ENCODE data around the gene CCDC47.

The CCDC47 gene

DNA sequence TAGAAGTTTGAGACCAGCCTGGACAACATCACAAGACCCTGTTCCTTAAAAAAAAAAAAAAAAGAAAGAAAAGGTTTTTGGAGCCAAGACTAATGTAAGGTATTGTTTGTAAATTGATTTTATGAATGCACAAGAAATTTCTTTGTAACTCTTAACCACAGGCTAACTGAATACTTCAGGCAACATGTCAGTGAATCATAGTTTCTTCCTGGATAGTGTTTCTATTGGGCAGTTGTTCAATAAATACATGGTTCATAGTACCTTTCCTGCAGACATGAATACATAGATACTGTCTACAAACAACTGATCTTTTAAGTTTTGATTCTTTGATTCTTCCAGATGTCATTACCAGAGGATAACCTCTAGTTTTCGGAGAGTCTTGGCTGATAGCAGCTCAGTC is 12.2 kb upstream of the CCDC47 start:
- DNase-seq (ENCODE audit: low spot score) = no peak

DNA sequence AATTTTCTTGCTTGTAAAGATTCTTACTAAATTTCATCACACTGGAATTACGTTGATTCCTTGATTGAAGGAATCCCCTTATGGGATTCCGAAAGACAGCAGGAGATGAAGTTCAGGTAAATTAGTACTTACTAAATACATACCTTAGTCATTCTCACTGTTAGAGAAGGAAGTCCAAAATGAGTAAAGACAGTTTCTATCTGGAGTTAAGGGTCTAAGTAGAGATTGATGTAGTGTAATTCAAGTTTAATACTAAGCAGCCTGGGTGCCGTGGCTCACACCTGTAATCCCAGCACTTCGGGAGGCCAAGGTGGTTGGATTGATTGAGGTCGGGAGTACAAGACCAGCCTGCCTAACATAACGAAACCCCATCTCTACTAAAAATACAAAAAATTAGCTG is 10.1 kb upstream of the CCDC47 start:
- no peak for DNase-seq (ENCODE audit: low spot score)

DNA sequence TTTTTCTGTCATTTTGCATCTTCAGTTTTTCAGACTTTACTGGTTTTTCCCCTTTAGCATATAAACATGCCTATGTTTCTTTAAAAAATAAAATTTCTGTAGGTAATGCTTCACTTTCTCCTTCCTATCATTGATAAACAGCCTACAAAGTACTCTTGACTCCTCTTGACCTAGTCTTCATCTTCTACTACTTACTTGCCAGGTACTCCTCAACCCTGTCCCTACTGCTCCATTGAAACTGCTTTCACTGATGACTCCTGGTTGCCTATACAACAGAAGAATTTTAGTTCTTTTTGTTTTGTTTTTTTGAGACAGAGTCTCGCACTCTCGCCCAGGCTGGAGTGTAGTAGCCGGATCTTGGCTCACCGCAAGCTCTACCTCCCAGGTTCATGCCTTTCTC is 7.5 kb upstream of the CCDC47 start:
- DNase-seq (ENCODE audit: low spot score) = no peak

DNA sequence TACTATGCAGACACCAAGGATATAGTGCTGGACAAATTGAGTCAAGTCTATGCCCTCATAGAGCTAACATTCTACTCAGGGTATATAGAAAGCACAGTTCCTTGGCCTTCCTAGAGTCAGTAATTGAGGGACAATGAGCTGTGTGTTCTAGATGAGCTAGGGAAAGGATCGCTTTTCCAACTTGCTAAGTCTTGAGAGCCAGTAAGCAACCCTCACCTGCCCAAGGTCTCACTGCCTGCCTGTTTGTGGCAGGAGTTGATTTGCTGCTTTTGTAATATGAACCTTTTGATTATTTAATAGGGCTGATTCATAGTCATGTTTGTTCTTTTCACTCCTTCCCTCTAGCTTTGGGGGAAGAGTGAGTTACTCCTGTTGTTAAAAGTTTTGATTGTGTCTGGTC is 7.1 kb upstream of the CCDC47 start:
- no peak for DNase-seq (ENCODE audit: low spot score)

DNA sequence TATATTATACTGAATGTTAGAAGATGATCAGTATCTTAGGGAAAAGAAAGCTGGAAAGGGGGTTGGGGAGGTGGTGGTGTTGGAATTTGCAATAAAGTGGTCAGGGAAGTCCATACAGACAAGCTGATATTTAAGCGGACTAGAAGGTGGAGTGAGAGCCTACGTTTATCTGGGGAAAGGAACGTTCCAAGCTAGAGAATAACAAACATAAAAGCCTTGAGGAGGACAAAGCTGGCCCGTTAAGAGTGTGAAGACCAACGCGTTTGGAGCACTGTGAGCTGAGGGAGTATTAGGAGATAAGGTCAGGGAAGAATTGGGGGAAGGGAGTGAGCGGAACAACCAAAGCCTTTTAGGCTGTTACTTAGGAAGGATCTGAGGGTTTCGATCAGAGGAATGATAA is 2.0 kb upstream of the CCDC47 start:
- no peak for DNase-seq (ENCODE audit: low spot score)

DNA sequence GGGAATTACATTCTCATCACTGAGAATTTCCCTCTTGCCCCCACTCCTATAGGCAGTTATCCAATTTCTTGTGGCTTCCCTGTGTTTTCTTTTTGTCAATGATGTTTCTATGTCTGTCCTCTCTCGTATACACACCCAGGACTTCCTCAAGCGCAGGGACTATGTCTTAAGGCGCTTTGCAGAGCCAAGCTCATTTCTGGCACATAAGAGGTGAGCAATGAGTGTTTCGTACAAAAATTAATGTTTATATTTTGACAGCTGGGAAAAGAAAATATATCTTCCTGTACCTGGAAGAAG is 1.5 kb upstream of the CCDC47 start:
- DNase-seq (ENCODE audit: low spot score) = no peak

DNA sequence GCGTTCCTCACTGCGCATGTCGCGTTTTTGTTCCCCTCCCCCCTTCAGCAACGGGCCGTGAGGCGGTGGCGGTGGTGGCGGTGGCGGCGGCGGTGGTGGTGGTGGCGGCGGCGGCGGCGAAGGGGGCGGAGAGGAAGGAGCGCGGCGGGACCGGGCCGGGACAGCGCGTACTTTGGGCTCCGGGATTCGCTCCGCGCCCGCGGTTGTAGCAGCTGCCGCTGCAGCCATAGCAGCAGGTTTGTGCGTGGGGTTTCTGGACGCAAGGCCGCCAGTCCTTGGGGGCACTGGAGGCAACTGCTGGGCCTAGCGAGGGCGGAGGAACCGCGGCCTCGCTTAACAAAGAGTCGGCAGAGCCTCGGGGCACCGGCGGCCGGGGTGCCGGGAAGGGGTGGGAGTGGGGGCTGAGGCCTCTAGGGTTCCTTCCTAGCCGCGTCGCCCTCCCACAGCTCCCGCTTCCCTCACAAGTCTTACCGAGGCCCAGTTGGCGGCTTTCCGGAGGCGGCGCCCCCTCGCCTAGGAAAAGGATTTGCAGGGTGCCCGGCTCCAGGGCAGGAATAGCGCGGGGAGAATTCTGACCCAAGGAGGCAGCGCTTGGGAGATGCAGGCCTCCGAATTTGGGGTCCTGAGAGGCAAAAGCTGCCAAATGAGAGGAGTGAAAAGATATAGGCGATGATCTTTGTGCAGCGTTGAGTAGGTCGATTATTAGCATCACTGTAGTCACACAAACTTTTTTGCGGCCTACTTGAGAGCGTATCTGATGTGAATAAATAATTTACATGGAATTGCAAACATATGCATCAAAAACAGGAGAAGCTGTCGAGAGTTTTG is 958 bp upstream of the CCDC47 start, which contains the start of gene DDX42:
DDX42 (plus strand) TSS at position 30 of the 828 bp plus-strand sequence. CDS start 12,880 bp downstream, outside the sequence.
- DNase-seq (ENCODE audit: low spot score) = peak; percentile 19

DNA sequence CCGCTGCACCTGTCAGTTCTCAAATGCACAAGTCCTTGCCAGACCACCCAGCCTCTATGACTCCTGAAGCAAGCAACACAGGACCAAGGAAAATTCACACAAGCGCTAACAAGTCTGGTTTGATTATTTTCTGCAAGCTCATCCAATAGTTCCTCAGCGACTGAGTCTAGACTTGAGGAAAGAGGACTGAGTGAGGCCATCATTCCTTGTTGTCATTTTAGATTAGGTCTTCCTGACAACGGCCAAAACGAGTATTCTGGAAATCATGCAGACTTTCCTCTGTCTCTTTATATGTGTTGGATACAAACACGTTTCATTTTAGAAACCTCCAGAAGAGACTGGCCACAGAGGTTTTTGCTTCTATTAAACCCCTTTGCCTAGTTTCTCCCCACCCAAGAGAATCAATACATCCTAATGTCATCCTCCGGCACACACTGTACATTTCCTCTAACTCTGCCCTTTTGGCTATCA is 561 bp downstream of the CCDC47 start:
- no peak for DNase-seq (ENCODE audit: low spot score)

DNA sequence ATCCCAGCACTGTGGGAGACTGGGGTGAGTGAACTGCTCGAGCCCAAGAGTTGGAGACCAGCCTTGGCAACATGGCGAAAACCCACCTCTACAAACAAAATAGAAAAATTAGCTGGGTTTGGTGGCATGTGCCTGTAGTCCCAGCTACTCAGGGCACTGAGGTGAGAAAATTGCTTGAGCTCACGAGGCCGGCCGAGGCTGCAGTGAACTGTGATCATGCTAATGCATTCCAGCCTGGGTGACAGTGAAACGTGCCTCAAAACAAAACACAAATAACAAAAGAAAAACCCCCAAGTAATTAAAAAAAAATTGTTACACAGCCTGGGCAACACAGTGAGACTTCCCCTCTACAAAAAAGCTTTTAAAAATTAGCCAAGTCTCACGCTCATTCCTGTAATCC is 5.0 kb downstream of the CCDC47 start:
- no peak for DNase-seq (ENCODE audit: low spot score)

DNA sequence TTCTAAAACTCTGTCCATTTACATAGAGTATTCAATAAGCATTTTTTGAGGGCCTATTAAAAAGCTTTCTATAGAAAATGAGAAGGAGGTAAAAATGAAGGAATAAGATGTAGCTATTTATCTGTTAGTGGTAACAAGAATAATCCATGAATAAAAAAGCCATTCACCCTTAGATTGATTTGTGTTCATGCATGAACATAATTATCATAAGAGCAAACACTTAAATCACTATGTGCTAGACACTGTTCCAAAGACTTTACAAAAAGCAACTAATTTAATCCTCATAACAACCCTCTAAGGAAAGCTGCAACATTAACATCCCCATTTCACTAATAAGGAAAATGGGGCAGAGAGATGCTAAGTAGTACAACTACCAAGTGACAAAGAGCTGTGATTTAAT is 6.6 kb downstream of the CCDC47 start:
- no peak for DNase-seq (ENCODE audit: low spot score)

DNA sequence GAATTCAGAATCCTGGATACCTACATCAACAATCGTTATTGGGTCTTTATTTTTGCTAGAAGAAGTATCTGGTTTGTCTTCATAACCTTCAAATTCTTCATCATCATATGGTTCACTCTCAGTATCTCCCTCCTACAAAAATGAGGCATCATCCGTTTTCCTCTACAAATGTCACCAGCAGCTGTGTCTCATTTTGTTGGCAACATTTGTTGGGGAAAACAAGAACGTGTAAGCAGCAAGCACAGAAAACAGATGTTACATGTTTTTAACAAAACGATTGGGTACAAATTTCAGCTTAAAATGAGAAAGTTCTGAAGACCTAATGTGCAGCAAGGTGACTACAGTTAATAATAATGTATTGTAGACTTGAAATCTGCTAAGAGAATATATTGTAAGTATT is 8.7 kb downstream of the CCDC47 start:
- no peak for DNase-seq (ENCODE audit: low spot score)

DNA sequence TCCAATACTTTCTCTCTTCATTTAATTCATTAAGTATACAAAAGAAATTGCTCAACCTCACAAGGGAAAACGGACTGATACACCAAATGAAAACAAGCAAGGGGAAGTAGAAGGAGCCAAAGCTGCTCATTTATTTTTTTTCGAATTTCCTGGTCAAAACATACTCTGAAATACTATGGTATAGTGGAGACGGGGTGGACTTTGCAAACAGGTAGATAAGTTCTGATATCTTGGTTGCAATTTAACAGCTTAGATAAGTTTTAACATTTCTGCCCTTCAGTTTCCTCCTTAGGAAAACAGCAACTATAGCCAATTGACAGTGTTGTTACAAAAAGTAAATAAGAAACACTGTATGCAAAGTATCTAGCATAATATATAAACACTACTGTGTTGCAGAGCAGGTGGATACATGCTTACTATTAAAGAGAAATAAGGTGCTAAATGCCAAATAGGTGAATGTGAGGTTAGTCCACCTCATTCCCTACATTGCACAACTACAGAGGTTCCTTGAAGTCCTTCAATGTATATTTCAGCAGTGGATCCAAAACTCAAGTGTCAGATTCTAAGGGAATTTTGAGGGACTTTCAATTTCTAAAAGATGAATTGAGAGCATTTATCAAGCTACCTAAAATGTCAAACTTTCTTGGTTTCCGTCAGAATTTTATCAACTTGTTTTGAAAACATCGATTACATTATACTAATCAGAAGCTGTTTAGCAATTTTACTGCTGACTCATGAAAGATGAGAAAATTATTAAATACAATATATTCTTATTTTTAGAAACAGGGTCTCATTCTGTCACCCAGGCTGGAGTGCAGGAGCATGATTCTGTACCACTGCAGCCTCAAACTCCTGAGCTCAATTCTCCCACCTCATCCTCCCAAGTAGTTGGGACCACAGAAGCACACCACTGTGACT is 11.0 kb downstream of the CCDC47 start:
- DNase-seq (ENCODE audit: low spot score) = no peak

DNA sequence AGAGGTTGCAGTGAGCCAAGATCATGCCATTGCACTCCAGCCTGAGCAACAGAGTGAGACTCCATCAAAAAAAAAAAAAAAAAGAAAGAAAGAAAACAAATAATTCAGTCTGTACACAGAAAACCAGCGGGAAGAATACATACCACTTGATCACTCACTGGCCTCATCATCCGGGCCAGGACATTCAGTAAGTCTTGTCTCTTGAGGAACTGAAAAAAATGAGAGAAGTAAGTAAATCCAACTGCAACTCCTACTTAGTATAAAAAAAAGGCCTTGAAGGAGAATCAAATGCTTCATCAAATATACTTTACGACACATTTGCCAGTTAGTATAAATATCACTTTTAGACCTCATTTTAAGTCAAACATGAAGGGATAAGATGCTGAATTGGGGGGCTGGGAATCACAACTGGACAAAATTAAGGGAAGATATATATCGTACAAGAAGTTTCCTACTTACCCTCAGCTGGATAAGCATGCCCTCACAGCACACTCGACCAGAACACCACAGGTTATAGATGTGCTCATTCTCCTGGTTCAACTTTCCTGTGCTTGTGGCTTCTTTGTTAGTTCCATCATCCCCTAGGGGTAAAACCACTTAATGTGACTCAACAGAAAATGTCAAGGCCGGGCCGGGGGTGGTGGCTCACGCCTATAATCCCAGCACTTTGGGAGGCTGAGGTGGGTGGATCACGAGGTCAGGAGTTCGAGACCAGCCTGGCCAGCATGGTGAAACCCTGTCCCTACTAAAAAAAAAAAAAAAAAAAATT is 12.4 kb downstream of the CCDC47 start:
- no peak for DNase-seq (ENCODE audit: low spot score)

DNA sequence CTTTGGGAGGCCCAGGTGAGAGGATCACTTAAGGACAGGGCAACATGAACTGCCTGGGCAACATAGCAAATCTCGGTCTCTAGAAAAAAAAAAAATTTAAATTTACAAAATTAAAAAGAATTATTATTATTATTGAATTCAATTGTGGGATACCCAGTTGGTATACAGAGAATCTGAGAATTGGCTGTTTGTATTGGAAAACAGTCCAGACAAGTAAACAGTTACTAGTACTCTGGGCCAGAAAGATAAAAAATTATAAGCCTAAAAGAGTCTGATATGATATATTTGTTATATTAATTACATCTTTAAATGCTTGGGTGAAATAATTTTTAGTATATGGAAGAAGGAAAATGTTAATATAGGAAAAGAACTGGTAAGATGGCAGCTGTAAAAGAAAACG is 15.0 kb downstream of the CCDC47 start:
- DNase-seq (ENCODE audit: low spot score) = no peak

DNA sequence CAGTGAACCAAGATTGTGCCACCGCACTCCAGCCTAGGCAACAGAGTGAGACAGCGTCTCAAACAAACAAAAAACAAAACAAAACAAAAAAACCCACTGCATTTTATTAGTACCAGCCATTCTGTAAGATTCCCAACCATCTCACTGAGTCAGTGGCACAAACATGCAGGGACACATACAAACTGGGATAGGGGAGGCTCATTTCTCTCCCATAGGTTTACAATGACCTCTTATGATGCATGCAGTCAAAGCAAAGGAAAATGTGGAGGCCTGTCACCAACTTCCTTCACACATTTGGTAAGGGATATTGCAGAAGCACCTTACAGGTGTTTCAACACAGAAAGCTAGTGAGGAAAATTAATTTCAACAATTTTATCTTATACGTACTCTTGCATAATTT is 19.4 kb downstream of the CCDC47 start:
- DNase-seq (ENCODE audit: low spot score) = no peak

DNA sequence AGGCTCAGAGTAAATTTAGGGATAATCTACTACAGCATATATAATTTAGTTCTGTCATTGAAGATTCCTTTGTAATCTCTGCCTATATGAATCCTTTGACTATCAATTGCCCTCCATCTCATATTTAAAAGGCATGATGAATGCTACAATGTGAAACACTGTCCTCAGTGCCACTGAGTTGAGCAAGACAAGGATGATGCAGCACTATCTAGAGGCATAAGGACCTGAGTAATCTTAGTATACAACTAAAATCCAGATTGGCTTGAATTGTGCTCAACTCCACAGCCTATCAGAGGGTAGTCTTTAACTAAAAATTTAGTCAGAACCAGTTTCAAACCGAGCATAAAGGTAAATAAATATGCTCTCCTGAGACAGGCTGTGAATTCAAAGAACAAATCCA is 20.2 kb downstream of the CCDC47 start:
- peak; percentile 13 for DNase-seq (ENCODE audit: low spot score)

DNA sequence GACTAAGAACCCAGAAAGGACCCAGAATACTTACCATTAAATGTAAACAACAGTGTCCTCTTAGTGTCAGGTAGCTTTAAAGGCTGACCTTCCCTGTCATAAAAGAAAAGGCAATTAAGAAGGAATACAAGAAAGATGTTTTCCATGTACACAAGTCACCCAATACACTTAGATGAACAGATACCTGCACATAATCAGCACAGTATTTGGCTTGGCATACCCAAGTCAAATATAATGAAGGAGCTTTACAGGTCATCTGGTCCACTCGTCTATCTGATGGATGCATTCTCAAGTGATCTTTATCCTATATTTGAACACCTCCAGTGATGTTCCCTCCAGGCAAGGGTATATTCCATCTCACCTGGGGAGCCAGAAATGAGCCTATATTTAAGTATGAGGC is 20.7 kb downstream of the CCDC47 start:
- no peak for DNase-seq (ENCODE audit: low spot score)

DNA sequence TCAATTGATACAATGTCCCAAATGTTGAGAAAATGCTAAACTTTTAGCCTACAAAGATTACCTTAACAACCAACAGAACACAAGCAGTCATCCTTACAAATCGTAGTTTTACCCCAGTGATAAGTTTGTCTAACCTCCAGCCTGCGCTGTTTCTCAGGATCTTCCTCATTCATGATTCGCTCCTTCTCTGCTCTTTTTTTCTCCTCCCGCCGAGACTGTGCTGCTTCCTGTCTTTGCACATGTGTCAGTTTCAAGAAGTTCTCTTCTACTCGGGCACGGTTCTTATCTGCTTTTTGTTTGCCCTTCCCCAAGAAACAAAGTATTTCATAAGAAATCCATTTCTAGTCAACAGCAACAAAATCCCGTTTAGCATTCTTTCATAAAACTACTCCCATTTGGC is 21.6 kb downstream of the CCDC47 start:
- peak; percentile 48 for DNase-seq (ENCODE audit: low spot score)

DNA sequence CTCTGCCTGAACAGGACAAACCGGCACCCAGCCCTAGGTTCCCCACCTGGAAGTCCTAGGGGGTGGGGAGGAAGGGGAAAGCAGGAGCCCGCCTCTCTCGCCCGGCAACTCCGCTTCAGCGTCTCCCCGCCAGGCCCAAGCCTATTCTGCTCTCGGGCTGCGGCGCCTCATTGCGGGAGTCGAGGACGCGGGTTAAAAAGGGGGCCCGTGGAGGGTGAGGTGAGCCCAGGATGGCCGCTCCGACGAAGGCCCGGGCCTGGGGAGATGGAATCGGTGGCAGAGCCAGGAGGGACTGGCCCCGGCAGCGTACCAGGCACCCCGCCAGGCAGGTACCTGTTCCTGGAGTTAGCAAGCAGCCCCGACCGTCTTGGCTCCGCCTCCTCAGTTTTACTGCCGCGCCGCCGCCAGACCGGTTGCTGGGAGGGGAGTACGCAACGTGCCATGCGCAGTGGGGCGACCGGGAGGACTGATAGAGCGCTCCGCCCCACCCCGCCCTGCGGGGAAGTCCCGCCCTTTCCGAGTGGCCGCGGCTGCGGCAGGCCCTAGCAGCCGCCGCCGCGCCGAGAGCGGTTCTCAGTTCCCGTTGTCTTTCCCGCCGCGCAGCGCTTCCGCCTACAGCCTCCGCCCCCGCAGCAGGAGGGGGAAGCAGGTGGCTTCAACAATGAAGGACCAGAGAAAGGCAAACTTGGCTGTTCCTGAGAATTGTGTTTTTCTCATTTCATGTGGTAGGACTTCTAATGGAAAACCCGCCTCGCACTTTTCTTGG is 31.8 kb downstream of the CCDC47 start, which contains the start of gene STRADA:
STRADA (minus strand) TSS at position 392 of the 766 bp plus-strand sequence. CDS start 13,430 bp downstream, outside the sequence.
- DNase-seq (ENCODE audit: low spot score) = peak; percentile 99

DNA sequence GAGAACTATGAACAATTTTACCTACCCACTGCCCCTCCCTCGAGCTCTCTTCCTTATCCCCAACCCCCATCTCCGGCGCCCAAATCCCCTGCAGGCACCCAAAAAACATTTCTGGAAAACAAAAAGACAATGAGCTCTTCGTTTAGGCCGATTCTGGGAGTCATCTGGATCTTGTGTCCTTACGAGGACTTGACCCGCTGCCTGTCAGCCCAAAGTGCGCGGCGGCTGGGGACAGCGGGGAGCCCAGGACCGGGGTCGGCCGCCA is 32.3 kb downstream of the CCDC47 start:
- peak; percentile 32 for DNase-seq (ENCODE audit: low spot score)

DNA sequence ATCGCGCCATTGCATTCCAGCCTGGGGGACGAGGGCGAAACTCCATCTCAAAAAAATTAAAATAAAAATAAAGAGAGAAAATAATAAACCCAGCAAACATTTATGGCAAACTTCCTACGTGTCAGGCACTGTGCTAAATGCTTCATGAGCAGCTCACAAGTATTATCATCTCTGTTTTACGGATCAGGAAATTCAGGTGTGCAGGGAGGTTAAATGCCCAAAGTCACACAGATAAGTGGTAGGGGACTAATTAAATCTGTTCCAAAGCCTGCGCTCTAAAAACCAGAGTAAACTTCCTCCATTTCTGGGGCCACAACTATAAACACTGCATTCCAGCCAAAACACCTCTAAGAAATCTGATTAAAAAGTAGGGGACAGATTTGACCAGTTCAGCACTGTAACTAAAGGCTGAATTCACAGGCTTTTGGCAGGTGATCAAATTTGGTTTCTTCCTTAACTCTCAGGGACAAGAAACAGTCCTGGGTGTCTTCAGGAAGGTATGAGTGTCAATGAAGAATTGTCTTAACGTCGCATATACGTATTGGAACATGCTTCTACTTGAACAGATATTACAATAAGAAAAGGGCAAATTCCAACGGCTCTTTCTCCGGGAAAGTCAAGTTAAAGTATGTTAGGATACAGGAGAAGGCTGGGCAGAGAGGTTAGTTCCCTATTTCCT is 32.8 kb downstream of the CCDC47 start:
- DNase-seq (ENCODE audit: low spot score) = no peak
